Measurements from ENCODE around the gene POP7.

POP7 gene

GRCh38 chr7:100726996-100727761 is 21.3 kb downstream of the POP7 start:
- no peak for DNase-seq

- DNase-seq, result no peak
Observed at GRCh38 chr7:100728196-100728595, 22.3 kb downstream of the POP7 start.

GRCh38 chr7:100730136-100730800 is 24.3 kb downstream of the POP7 start:
- no peak for DNase-seq

- DNase-seq, result no peak
Observed at GRCh38 chr7:100731937-100732636, 26.2 kb downstream of the POP7 start.

- no peak for DNase-seq
Observed at GRCh38 chr7:100735730-100736129, 29.8 kb downstream of the POP7 start.

GRCh38 chr7:100736671-100737070 is 30.8 kb downstream of the POP7 start:
- no peak for DNase-seq

GRCh38 chr7:100739934-100740333 is 34.0 kb downstream of the POP7 start:
- no peak for DNase-seq

GRCh38 chr7:100744605-100745004 is 38.7 kb downstream of the POP7 start:
- DNase-seq, result no peak

GRCh38 chr7:100745184-100745583 is 39.3 kb downstream of the POP7 start:
- DNase-seq, result no peak

- no peak for DNase-seq
Observed at GRCh38 chr7:100752994-100753393, 47.1 kb downstream of the POP7 start.

- DNase-seq, result no peak
Observed at GRCh38 chr7:100753750-100754149, 47.8 kb downstream of the POP7 start.
